GM18907 (cell line): ENCODE results near the gene RFPL3.
"Not testable (repeated sequence)": the region's sequence is repeated elsewhere in the genome, so short reads cannot be mapped to it uniquely, and the experiment has no call there.

Experiments
- ATAC-seq: cut with Tn5 transposase; IDR thresholded peaks from one replicate; pipeline ENCODE4 v1.9.1; 2021; ENCODE audit warnings: mild to moderate bottlenecking, moderate library complexity; ENCODE audit not compliant: unreplicated experiment

Gene RFPL3

DNA sequence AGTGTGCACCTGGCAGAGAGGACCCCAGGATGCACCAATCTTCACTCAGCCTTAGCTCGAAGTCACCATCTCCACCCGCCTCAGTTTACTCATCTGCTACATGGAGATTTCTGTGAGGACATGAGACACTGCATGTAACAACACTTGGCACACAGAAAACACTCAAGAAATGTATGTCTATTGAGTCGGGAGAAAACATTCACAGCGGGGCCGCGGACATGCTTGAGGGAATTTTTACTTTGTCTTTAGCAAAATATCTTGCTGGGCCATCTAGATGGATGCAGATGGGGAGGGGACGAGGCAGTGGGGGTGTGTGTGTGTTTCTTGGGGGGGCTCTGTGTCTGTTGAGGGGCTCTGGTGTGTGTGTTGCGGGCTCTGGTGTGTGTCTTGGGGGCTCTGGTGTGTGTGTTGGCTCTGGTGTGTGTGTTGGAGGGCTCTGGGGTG, 28.4 kb upstream of the RFPL3 start:
- ATAC-seq: no peak

DNA sequence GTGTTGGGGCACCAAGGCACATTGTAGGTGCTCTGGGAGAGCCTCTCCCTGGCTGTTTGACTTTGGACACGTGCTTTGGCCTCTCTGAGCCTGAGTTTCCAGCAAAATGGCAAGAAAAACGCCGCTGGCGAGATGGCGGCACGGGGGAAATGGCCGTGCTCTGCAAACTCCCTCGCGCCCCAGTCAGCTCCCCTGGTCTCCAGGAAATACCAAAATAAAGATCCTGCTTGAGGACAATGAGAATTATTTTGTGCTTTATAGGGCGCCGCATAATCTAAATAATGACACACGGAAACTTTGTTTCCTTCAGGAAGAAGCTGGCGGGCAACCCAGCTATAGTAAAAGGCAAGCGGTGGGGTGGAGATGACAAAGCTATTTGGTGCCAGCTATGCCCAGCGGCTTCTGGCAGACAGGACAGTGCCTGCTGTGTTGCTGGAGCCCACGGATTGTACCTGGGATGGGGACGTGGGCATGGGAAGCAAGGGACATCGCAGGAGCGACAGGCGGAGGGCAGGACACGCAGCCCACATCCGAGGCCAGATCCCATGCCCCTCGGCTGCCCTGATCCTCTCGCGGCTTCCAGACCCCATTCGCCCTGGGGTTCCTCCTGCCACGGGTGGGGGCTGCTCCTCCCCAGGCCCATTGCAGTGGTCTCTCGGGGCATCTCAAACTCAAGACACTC, 26.3 kb upstream of the RFPL3 start:
- no peak for ATAC-seq

DNA sequence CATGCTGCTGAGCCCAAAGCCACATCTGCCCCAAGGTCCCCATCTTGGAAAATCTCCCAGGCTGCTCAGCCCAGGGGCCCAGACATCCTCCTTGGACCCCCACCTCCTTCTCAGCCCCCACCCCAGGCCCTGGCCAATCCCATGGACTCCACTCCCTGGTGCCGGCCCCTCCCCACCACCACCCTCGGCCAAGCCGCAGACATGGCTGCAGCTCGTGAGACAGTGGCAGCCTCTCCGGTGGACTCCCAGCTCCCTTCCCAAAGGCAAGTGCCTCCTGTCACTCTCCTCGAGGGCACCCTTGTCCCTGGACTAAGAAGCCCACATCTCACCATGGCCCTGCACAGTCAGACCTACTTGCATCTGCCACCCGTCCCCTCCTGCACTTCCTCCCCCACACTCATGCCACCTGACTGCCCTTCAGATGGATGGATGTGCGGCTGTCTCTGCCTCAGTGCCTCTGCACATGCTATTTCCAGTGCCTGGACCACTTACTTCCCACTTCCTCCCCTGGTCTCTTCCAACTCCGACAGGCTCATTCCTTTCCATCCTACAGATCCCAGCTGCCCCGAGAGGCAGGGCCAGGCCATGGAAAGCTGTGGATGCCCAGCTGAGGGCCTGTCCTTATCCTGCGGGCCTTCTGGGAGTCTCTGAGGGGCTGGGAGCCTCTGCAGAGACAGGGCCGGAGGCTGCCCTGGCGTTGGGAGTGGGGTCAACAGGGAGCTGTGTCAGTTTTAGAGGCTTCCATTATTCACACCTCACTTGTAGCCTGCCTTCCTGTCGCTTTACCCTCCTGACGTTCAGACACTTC, 25.5 kb upstream of the RFPL3 start:
- no peak for ATAC-seq

DNA sequence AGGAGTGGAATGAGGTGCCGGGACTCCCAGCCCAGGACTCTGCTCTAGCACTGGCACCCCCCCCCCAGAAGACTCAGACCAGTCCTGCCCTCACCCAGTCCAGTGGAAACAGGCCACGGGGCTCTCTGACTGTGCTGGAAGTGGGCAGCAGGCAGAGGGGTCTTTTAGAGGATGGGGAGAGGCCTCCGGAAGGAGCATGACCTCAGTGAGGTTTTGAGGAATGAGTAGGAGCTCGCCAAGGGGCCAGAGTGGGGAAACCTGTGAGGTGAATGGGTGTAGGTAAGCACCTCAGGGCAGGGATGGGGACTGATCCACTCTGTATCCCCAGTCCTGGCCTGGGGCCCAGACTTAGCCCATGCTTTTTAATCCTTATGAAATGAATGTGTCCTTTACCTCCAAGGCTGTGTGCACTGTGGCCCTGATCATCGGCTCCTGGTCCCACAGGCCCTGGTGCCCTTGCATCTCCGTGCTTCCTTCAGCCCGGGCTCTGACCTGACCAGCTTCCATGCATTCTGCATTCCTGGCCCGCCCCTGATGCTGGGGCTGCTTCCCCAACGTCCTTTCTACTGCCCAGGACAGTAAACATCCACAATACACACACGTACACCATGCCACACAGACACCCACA, 24.4 kb upstream of the RFPL3 start:
- no peak for ATAC-seq

DNA sequence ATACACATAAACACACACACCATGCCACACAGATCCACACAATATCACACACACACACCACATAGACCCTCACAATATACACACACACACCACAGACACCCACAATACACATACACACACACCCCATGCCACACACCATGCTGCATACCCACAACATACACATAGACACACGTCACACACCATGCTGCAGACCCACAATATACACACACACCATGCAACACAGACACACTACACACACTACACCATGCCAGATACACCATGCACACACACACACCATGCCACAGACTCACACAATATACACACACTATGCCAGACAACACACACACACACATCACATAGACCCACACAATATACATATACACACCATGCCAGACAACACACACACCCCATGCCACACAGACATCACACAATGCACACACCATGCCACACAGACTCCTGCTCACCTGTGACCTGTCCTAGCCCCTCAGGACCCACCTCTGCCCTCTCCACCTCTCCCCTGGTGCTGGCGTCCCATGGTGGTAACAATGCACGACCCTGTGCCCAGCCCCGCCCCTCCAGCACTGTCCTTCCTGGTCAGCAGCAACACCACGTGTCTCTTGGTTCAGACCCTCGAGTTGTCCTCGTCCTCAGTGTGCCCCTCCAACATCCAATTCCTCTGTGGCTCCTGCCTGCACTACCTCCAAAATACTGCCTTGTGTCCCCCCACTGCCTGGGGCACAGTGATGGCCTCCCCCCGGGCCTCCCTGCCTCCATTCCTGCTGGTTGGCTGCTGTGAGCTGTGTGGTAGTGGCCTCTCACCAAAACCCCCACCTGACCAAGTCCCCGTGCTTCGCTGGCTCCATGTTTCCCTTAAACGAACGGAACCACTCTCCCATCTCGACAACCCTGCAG, 23.7 kb upstream of the RFPL3 start:
- ATAC-seq: no peak

DNA sequence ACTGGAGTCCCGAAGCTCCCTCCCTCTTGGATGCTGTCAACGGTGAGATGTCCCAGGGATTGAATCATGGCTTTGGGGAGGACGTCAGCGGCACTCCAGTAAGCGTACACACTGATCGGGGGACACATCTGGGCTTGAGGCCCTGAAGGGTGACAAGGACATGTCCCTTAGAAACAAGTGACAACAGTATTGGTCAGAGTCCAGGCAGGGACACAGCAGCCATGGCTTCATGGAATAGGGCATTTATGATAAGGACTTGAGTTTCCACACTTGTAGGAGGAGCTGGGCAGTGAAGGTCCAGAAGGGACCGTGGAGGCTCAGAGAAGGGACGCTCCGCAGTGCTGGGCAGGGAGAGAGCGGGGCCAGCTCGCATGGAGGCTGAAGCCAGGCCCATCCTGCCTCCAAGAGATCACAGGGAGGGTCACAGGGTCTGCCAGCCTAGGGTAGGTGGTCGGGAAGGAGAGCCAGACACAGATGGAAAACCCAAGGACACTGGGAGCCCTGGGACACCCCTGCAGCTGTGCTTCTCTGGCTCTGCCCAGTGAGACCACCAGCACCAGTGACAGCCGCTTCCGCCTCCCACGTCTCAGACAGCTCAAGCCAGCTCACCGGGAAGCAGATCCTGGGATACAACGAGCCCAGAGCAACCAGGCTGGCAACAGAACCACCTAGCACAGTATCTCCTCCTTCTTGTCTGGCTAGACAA, 22.9 kb upstream of the RFPL3 start:
- no peak for ATAC-seq

DNA sequence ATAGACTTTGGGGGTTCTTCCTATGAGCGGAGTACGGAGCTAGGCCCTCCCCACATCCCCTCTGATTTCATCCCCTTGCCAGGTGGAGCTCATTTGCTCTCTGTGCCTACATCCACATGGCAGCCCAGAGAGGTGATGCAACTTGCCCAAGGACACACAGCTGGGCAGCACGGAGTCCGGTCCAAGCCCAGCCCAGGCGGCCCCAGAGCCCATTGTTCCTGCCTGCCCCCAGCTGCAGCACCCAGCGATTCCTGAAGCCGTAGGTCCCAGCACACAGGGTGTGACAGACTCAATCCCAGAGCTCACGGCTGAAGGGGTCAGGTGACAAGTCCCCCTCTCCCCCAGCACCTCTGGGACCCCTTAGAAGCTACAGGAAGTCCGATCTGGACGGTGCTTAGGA, 22.2 kb upstream of the RFPL3 start:
- no peak for ATAC-seq

DNA sequence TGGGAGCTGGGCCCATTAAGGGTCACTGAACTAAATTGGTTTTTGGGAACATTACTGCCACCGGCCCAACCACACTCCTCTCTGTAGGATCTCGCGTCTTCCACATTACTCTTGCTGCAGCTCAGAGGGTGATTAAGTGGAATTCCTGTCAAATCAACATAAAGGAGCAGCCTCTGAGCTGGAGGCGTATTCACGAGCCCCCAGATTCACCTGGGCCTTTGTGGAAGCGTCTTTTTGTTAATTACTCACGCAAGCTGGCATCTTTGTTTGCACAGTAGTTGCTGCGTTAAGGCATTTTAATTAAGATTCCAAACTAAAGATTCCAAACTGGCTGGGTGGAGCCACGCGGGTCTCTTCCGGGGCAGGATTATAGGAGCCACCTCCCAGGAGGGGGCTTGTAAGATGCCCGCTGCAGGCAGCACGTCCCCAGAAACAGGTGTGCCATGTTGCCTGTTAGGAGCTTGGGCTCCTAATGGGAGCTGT, 21.5 kb upstream of the RFPL3 start:
- ATAC-seq: no peak

DNA sequence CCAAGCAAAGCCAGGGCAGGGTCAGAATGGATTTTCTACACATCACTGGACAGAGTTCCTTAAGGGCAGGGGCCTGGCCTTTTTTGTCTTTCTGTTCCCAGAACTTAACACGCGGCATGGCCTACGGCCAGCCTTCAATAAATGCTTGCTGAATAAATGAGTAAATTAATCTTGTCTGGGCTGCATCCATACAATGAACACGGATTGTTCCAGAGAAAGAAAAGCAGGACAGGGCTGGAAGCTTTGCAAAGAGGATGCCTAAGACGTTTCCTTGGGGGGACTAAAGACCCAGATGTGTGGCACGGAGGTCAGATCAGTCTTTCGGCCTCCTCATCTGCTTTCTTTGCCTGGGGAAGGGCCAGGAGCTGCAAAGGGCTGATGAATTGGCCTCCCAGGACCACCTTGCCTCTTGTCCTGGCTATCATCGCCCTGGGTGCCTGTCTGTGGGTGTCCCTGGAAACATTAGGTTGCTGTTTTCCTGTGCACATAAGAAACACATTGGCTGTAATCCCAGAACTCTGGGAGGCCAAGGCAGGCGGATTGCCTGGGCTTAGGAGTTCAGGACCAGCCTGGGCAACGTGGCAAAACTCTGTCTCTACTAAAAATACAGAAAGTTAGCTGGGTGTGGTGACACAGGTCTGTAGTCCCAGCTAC, 20.8 kb upstream of the RFPL3 start:
- no peak for ATAC-seq

DNA sequence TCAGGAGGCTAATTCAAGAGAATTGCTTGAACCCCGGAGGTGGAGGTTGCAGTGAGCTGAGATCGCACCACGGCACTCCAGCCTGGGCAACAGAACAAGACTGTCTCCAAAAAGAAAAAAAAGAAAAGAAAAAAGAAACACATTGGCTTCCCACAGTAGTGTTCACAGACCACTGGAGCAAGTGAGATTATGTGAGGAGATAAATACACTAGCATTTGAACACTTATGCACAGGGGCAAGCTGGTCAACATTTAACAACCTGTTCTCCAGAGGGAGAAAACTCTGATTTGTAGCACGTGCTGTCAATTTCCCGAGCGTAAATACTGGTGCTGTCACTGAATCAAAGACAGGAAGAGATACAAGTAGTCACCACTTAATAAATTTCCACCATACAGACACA, 20.2 kb upstream of the RFPL3 start:
- not testable (repeated sequence) for ATAC-seq

DNA sequence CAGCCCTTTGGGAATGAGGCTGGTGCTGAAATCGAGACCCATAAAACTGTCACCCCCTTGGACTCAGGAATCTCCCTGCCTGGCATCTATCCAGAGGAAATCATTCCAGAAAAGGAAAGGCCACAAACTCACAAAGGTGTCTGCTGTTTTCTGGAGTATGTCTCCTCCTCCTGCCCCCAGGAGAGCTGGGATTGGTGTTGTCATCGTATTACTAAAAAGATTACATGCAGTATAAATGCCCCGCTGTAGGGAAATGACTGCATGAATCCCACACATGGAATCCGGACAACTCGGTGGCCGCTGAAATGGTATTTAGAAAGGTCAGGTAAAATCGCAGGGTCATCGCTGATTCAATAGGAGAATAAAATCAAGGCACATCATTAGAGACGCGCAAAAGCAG, 18.9 kb upstream of the RFPL3 start:
- ATAC-seq: no peak

DNA sequence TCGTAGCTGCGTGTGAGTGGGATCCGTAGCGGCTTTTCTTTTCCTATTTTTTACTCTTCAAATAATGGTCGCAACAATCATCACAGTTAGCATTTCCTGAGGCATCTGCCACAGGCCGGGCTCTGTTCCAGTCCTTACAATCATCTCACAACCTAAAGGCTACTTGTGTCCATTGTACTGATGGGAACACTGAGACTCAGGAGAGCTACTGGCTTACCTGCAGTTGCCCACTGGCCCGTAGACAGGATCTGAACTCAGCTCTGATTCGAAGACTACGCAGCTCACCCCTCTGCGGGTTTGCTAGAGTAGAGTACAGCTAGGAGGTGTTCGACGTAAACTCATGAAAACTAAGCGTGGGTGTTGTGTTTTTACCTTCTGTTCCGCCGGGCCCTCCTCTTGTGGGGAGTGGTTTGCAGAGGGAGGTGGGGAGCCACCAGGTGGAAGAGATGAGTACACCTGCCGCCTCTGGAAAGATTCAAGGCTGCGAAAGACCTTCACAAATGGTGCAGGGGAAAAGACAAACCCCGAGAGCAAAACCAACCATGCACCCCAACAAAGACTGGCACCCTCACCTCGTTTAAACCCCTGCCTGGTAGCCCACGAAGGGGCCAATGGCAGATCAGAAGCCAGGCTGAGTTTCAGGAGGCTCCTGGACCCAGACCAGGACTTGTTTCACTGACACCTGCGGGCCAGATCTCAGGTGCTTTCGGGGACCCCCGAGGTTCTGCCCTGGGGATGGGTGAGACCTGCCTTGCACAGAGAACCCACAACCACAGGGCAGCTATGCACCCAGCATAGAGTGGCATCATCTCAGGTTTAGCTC, 18.3 kb upstream of the RFPL3 start:
- no peak for ATAC-seq

DNA sequence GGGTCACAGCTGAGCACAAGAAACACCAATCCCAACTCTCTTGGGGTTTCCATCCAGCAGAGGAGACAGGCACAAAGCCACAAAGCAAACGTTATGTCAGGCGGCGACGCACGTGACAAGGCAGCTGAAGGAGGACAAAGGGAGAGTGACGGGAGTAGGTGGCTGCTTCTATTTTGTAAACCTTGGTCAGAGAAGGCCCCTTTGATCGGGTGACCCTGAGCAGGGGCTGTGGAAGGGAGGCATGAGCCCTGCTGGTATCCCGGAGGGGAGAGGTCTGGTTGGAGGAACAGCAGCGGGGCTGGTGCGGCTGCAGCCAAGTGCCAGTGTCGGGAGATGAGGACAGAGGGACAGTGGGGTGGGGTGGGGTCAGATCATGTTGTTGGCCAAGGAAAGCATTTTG, 17.3 kb upstream of the RFPL3 start:
- no peak for ATAC-seq

DNA sequence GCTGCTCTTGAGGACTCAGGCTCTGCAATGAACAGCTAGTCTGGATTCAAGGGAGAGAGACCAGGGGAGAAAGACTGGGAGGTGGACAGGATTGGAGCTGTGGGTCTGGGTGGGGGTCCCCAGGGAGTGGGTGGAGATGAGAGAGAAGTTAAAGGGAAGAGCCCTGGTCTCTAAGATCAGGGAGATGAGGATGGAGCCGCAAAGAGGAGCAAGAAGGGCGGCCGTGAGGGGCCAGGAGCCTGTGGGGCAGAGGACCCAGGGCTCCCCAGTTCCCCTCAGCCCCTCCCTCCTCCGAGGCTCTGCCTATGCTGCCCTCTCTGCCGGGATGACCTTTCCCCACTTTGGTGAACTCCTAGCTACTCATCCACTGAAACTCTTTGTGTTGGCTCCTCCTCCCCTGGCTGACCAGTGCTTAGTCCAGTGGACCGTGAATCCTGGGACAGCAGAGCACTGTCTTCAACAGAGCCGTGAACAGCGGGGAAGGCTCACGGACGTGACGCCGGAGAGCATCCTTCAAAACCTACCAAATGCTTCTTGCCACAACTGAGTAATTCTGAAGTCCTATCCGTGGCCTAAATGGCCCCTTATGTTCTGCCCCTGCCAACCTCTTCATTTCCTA, 16.4 kb upstream of the RFPL3 start:
- ATAC-seq: no peak

DNA sequence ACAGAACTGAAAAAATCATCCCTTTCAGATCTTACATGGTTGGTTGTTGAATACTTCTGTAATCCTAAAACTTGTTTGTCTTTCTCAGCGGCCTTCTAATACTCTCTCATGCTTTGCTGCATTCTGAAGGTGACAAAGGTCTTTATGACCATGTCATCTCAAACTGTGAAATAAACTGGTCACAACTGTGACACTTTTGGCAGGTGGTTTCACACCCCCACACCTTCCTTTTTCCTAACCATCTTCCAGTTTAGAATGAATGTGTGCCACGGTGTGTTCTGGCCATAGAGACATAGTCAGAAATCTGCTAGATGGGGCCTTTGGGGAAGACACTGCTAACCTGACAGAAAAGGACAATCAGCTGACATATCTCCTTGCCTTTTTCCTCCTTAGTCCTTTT, 14.7 kb upstream of the RFPL3 start:
- ATAC-seq: no peak

DNA sequence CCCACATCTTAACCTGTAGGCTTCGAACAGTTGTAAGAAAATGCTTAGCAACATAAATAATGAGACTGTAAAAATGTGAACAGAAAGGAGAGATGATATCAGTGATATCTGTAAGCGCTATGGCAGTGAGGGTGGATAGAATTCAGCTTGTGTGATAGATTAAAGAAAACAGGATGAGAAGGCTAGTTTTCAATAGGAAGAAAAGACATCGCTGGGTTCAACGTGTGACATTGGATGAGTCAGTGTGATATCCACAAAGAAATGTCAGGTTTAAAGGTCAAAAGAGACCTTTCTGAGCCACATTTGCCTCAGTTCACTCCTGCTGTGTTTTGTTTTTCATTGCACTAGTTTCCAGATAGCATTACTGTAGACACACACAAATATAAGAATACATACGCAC, 13.7 kb upstream of the RFPL3 start:
- ATAC-seq: no peak

DNA sequence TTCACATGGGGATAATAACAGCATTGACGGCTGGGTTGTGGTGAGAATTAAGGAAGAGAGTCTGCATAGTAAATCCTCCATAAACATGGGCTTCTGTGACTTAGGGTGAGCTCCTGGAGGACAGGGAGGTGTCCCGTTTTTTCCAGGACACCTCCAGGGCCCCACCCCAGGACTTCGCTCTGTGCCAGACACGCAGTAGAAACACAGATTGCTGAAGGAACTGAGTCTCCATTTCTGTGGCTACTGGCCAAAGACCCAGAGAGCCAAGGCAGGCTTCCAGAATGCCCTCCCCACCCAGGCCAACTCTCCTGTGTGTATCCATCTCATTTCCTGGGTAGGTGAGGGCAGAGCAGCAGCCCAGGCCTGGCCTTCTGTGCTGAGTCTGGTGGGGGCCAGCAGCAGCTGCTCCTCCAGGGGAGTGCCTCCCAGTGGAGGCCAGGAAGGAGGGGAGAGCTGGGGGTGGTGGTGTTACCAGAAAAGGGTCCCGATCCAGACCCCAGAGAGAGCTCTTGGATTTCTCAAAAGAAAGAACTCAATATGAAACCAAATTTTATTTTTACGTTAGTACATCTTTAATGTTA, 9.5 kb upstream of the RFPL3 start:
- ATAC-seq: no peak

DNA sequence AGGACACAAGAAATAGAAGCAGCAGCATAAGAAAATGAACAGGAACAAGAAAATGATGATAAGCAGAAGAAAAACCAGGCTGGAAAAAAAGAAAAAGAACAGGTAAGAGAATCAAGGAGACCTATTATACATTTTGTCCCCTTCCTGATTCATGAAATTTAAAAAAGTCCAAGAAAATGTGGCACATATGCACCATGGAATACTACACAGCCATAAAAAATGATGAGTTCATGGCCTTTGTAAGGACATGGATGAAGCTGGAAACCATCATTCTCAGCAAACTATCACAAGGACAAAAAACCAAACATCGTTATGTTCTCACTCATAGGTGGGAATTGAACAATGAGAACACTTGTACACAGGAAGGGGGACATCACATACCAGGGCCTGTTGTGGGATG, 5.8 kb upstream of the RFPL3 start:
- ATAC-seq: not testable (repeated sequence)
